Measurements from ENCODE around the gene MOCOS.

Gene MOCOS

GRCh38 chr18:36308711-36309435, 121.6 kb downstream of the MOCOS start:
- DNase-seq = no peak

- DNase-seq = no peak
Observed at GRCh38 chr18:36309436-36310391, 122.4 kb downstream of the MOCOS start.

GRCh38 chr18:36311026-36311570, 123.8 kb downstream of the MOCOS start:
- DNase-seq = no peak

- DNase-seq = no peak
Observed at GRCh38 chr18:36312806-36313395, 125.6 kb downstream of the MOCOS start.

- no peak for DNase-seq
Observed at GRCh38 chr18:36314098-36314497, 126.8 kb downstream of the MOCOS start.

GRCh38 chr18:36314754-36315153, 127.5 kb downstream of the MOCOS start:
- DNase-seq = no peak

- DNase-seq = no peak
Observed at GRCh38 chr18:36315736-36316135, 128.4 kb downstream of the MOCOS start.

GRCh38 chr18:36316246-36316645, 128.9 kb downstream of the MOCOS start:
- DNase-seq = no peak

Measured in inflammatory macrophage treated with lipopolysaccharide for 1 hour (primary cell).